ENCODE data around the gene CES4A.
A peak's percentile ranks its signal among the peaks of the same experiment; 100 is the strongest.

The CES4A gene

DNA sequence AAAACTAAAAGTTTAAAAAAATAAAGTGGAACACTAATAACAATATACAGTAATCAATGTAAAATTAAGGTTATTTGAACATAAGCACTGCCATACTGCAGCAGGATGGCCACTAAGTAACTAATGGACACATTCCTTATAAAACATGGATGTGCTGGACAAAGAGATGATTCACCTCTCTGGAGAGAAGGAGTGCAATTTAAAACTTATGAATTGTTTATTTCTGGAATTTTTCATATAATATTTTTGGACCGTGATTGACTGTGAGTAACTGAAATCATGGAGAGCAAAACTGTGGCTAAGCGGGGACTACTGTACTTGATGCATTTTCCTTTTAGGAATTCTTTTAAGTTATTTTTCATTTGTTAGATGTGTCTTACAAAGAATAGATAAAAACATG is 62.4 kb downstream of the CES4A start:
- no peak for DNase-seq (ENCODE audit: insufficient read length, low spot score)
- TF ChIP-seq POLR2A (IDR thresholded peaks at IDR 0.05; ENCODE audit: low read depth, low read length), result no peak
- FAIRE-seq, result no peak

DNA sequence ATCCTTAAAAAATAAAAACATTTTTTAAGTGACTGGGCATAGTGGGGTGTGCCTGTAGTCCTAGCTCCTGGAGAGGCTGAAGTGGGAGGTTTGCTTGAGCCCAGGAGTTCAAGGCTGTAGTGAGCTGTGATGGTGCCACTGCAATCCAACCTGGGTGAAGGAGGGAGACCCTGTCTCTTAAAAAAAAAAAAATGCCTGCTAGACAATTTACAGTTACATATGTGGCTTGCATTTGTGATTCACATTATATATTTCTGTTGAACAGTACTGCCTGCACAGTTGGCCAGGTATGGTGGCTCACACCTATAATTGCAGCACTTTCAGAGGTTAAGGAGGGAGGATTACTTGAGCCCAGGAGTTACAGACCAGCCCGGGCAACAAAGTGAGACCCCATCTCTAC is 64.0 kb downstream of the CES4A start:
- no peak for TF ChIP-seq POLR2A (IDR thresholded peaks at IDR 0.05; ENCODE audit: low read depth, low read length)
- FAIRE-seq (no peak), DNase-seq (ENCODE audit: insufficient read length, low spot score) (no peak)

- DNase-seq (ENCODE audit: insufficient read length, low spot score) (no peak), FAIRE-seq (no peak)
- TF ChIP-seq POLR2A (IDR thresholded peaks at IDR 0.05; ENCODE audit: low read depth, low read length), result no peak
Measured at GRCh38 chr16:67053767-67054334, 65.5 kb downstream of the CES4A start.

DNA sequence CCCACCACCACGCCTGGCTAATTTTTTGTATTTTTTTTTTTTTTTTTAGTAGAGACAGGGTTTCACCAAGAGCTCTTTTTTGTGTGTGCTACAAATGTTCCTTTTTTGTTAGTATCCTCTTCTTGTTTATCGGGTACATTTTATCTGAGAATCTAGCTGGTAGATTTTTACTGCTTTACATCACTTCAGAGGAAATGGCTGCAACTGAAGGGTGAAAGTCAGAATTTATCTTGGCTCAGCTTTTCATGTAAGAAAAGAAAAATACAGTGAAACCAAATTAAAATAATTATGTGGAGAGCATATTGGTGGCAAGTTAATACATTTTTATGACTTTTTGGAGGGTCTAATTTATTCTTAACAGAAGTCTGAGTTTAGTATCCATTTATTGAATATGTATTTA is 66.5 kb downstream of the CES4A start:
- no peak for TF ChIP-seq POLR2A (IDR thresholded peaks at IDR 0.05; ENCODE audit: low read depth, low read length)
- DNase-seq (ENCODE audit: insufficient read length, low spot score) (no peak), FAIRE-seq (no peak)

GRCh38 chr16:67055712-67056487 is 67.5 kb downstream of the CES4A start:
- peak; percentile 100 for FAIRE-seq
- peak; percentile 72 for DNase-seq (ENCODE audit: insufficient read length, low spot score)
- TF ChIP-seq POLR2A (IDR thresholded peaks at IDR 0.05; ENCODE audit: low read depth, low read length), result no peak
